Lung (tissue), 16 donors: ENCODE results near the gene SETX. TPM values are rescaled to one million over a fixed set of nuclear protein-coding genes. Genes with fewer than 3 reads are reported as not detected.

Experiments
- ATAC-seq: fragments of 200-7000 bp; cut with Tn5 transposase; one replicate; pipeline ENCODE4 v1.9.1; 2020; ENCODE audit warnings: moderate number of reproducible peaks; ENCODE audit not compliant: insufficient read depth, low FRiP score
- DNase-seq, 3 donors: peaks; one replicate each; pipeline ENCODE4 v3.0.0-alpha.2; 2013 to 2017
- H3K27ac ChIP-seq, 2 donors: one replicate each; pipeline ENCODE4 v1.5.1; 2013; ENCODE audit warnings: mild to moderate bottlenecking in 2 of 2, moderate library complexity in 2 of 2, control low read depth in 1 of 2, inconsistent platforms in 1 of 2, low read depth in 1 of 2, low read length in 1 of 2
- H3K27me3 ChIP-seq, 3 donors: one replicate each; pipeline ENCODE4 v1.5.1; 2013; ENCODE audit warnings: low read length in 2 of 3; ENCODE audit not compliant: control insufficient read depth in 3 of 3, insufficient read depth in 3 of 3
- H3K36me3 ChIP-seq, 4 donors: one replicate each; pipeline ENCODE4 v1.5.1; 2013; ENCODE audit warnings: low read length in 4 of 4, mild to moderate bottlenecking in 1 of 4, moderate library complexity in 1 of 4; ENCODE audit not compliant: control insufficient read depth in 4 of 4, insufficient read depth in 4 of 4
- H3K4me1 ChIP-seq, 5 donors: one replicate each; pipeline ENCODE4 v1.5.1; 2013; ENCODE audit warnings: low read length in 5 of 5, mild to moderate bottlenecking in 2 of 5, moderate library complexity in 1 of 5; ENCODE audit not compliant: control insufficient read depth in 5 of 5, insufficient read depth in 5 of 5
- H3K4me3 ChIP-seq: one replicate; pipeline ENCODE4 v1.5.1; 2013; ENCODE audit warnings: mild to moderate bottlenecking, control low read depth, moderate library complexity
- H3K9ac ChIP-seq, 2 donors: one replicate each; pipeline ENCODE4 v1.5.1; 2013; ENCODE audit warnings: low read length in 2 of 2, control low read depth in 1 of 2; ENCODE audit not compliant: insufficient read depth in 1 of 2
- H3K9me3 ChIP-seq, 4 donors: one replicate each; pipeline ENCODE4 v1.5.1; 2013; ENCODE audit warnings: low read length in 3 of 4, mild to moderate bottlenecking in 1 of 4, moderate library complexity in 1 of 4; ENCODE audit not compliant: control insufficient read depth in 4 of 4, insufficient read depth in 3 of 4
- WGBS, 2 donors: extraction: QIAGEN DNeasy Blood & Tissue Kit; methylation state at CpG; one replicate each; pipeline ENCODE4 v1.1.7; 2013; 5-methylcytosine and 5-hydroxymethylcytosine counted together
- long read RNA-seq, 5 donors: transcript quantifications; one replicate each; lab custom pipeline, GENCODE V29; 2026
- polyA plus RNA-seq, 2 donors: library from polyadenylated mRNA; stranded (reverse); fragments of 200-250 nt; gene quantifications; one replicate each; pipeline ENCODE4 v1.2.1, GENCODE V29; 2013
- total RNA-seq, 2 donors: library from RNA; depleted of rRNA in 1 of 2; stranded (reverse); fragments of >200 nt in 1 of 2; gene quantifications; one replicate each; pipeline ENCODE4 v1.2.1, GENCODE V29; 2014 to 2021
- TF ChIP-seq, protein P1 (sequence below): IDR thresholded peaks from 2 replicates; pipeline ENCODE4 v1.5.1; 2012; ENCODE audit warnings: mild to moderate bottlenecking; ENCODE audit errors: control extremely low read depth, extremely low read depth
- donor health status: control.
- donor health status: control.
- donor health status: Bipolar disorder and iron deficiency.
- donor health status: healthy.
- donor health status: DM: yes; HTN: yes; CAD: no.

The SETX gene, protein sequence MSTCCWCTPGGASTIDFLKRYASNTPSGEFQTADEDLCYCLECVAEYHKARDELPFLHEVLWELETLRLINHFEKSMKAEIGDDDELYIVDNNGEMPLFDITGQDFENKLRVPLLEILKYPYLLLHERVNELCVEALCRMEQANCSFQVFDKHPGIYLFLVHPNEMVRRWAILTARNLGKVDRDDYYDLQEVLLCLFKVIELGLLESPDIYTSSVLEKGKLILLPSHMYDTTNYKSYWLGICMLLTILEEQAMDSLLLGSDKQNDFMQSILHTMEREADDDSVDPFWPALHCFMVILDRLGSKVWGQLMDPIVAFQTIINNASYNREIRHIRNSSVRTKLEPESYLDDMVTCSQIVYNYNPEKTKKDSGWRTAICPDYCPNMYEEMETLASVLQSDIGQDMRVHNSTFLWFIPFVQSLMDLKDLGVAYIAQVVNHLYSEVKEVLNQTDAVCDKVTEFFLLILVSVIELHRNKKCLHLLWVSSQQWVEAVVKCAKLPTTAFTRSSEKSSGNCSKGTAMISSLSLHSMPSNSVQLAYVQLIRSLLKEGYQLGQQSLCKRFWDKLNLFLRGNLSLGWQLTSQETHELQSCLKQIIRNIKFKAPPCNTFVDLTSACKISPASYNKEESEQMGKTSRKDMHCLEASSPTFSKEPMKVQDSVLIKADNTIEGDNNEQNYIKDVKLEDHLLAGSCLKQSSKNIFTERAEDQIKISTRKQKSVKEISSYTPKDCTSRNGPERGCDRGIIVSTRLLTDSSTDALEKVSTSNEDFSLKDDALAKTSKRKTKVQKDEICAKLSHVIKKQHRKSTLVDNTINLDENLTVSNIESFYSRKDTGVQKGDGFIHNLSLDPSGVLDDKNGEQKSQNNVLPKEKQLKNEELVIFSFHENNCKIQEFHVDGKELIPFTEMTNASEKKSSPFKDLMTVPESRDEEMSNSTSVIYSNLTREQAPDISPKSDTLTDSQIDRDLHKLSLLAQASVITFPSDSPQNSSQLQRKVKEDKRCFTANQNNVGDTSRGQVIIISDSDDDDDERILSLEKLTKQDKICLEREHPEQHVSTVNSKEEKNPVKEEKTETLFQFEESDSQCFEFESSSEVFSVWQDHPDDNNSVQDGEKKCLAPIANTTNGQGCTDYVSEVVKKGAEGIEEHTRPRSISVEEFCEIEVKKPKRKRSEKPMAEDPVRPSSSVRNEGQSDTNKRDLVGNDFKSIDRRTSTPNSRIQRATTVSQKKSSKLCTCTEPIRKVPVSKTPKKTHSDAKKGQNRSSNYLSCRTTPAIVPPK (N-terminal part only)
- total RNA-seq (10 to 100 TPM; 44.6 to 90.0 TPM), polyA plus RNA-seq (10 to 100 TPM; 14.6 to 23.8 TPM)
- long read RNA-seq, donor 1: 0 reads
- long read RNA-seq, donor 2: 0 reads
- long read RNA-seq, donor 3: 0 reads
- long read RNA-seq, donor 4: 0 reads
- long read RNA-seq, donor 5, full-length matches to known transcripts: 2 of 2 reads
- long read RNA-seq, donor 5, partial matches to known transcripts: 0 of 2 reads
- long read RNA-seq, donor 5, other reads (novel, unspliced or antisense): 0 of 2 reads

DNA sequence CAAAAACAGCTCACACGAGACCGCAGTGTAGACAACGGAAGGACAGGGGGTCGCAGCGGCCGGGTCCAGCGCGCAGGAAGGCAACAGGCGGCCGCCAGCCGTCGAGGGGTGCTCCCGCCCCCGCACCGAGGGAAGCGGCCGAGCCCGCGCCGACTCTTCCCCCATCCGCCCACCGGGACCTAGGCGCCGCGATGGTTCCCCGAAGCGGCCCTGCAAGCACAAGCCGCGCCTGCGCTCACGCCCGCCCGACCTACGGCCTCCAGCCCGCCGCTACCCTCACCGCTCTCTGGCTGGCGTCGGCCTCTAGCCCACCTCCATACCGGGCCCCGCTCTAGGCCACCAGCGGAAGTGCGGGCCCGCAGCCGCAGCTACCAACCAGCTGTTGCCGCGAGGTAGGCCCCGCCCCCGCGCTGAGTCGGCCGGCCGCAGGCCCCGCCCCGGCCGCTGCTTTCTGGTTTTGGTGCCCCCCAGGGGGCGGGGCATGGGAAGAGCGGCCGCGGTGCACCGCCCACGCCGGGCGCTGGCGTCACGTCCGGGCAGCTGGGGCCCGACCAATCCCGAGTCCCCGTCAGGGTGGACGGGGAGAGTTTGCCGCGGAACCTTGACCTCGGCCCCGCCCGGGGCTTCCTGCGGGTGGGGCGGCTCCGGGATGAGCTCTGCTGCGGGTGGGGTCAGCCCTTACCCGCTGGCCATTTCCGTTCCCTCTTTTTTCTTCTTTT is at the start of gene SETX:
SETX (minus strand) TSS at position 350 of the 719 bp plus-strand sequence. CDS start 5,558 bp downstream, outside the sequence.
- Histone ChIP-seq H3K4me1 (peaks cover 5 to 14% (median 7%) of the 10 kb centered on the region in 5 donors), H3K4me3 (peak within 1 kb of the TSS; percentile 96), H3K36me3 (peaks cover 6 to 15% (median 10%) of the 10 kb centered on the region in 4 donors), H3K27me3 (no peaks in the 10 kb centered on the region), H3K9ac (peak within 1 kb of the TSS; percentile 76 to 84), H3K27ac (peak within 1 kb of the TSS; percentile 81 to 99), H3K9me3 (no peaks in the 10 kb centered on the region)
- TF ChIP-seq, protein P1, sequence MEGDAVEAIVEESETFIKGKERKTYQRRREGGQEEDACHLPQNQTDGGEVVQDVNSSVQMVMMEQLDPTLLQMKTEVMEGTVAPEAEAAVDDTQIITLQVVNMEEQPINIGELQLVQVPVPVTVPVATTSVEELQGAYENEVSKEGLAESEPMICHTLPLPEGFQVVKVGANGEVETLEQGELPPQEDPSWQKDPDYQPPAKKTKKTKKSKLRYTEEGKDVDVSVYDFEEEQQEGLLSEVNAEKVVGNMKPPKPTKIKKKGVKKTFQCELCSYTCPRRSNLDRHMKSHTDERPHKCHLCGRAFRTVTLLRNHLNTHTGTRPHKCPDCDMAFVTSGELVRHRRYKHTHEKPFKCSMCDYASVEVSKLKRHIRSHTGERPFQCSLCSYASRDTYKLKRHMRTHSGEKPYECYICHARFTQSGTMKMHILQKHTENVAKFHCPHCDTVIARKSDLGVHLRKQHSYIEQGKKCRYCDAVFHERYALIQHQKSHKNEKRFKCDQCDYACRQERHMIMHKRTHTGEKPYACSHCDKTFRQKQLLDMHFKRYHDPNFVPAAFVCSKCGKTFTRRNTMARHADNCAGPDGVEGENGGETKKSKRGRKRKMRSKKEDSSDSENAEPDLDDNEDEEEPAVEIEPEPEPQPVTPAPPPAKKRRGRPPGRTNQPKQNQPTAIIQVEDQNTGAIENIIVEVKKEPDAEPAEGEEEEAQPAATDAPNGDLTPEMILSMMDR: no peak
- peak; percentile 98 for DNase-seq
- ATAC-seq: peak; percentile 97
- 0 to 1% methylated on average over 64 to 82 of the region's 82 CpGs for WGBS, 2 donors

DNA sequence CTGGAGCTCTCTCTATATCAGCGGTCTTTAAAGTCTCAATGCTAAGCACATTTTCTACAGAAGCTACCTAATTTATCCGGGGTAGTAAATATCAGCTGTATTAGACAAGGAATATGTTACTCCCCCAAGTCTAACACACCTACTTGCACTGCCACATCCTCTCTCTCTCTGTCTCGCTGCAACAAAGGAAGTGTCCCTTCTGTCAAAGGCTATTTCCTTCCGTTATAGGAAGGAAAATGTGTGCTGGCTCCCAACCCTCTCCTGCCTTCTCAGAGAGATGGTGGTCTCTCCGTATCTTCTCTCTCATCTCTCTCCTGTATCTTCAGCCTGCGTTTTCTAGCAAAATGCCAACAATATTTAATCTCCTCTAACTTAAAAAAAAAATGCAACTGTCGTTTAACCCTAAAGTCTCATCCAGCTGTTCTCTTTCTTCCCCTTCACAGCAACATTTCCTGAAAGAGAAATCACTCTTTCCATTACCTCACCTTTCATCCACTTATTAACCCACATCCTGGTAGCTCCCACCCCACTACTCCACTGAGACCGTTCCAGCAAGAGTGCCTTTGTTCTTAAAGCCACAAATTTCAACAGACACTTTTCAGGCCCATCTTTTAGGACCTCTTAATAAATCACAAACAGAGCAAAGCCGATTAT is 49.6 kb upstream of the SETX start:
- TF ChIP-seq, protein P1: no peak
- H3K9me3 ChIP-seq: no peaks in the 10 kb centered on the region
- H3K27ac ChIP-seq: no peak overlapping the region
- peaks cover 0 to 6% (median 3%) of the 10 kb centered on the region in 3 donors for H3K27me3 ChIP-seq
- ATAC-seq (no peak), DNase-seq (no peak)
- peaks cover 0 to 17% (median 12%) of the 10 kb centered on the region in 4 donors for H3K36me3 ChIP-seq
- peaks cover 0 to 13% (median 9%) of the 10 kb centered on the region in 5 donors for H3K4me1 ChIP-seq
- no peak overlapping the region for H3K4me3 ChIP-seq
- WGBS, 2 donors: 29 to 41% methylated on average over 9 of the region's 9 CpGs
- no peak overlapping the region for H3K9ac ChIP-seq
